Skeletal muscle satellite cell (primary cell): Measurements from ENCODE around the gene RAB20. TPM values are rescaled to one million over a fixed set of nuclear protein-coding genes. Genes with fewer than 3 reads are reported as not detected.
"Not testable (repeated sequence)": the region's sequence is repeated elsewhere in the genome, so short reads cannot be mapped to it uniquely, and the experiment has no call there.

ENCODE experiments used
- H3K27me3 ChIP-seq: 2 replicates; pipeline ENCODE4 v1.7.0; 2013; ENCODE audit warnings: low read length; ENCODE audit not compliant: control insufficient read depth, insufficient read depth
- H3K36me3 ChIP-seq: 2 replicates; pipeline ENCODE4 v1.7.0; 2013; ENCODE audit warnings: mild to moderate bottlenecking, control low read depth, low read length; ENCODE audit not compliant: insufficient read depth
- H3K4me1 ChIP-seq: 2 replicates; pipeline ENCODE4 v1.7.0; 2013; ENCODE audit warnings: low read length; ENCODE audit not compliant: control insufficient read depth, insufficient read depth
- H3K4me2 ChIP-seq: 2 replicates; pipeline ENCODE4 v1.7.0; 2013; ENCODE audit warnings: mild to moderate bottlenecking, low read length
- H3K4me3 ChIP-seq: 2 replicates; pipeline ENCODE4 v1.7.0; 2013; ENCODE audit warnings: low read length
- H3K9ac ChIP-seq: 2 replicates; pipeline ENCODE4 v1.7.0; 2013; ENCODE audit warnings: mild to moderate bottlenecking, low read depth, low read length, moderate library complexity
- H3K9me3 ChIP-seq: replicated peaks from 2 replicates; pipeline ENCODE4 v1.7.0; 2013; ENCODE audit warnings: mild to moderate bottlenecking, control low read depth, low read length
- total RNA-seq: library from RNA; depleted of rRNA; stranded (reverse); fragments of >200 nt; gene quantifications from 2 replicates; pipeline ENCODE4 v1.2.3, GENCODE V29; 2012; rRNA removed

RAB20 gene, protein sequence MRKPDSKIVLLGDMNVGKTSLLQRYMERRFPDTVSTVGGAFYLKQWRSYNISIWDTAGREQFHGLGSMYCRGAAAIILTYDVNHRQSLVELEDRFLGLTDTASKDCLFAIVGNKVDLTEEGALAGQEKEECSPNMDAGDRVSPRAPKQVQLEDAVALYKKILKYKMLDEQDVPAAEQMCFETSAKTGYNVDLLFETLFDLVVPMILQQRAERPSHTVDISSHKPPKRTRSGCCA
- 10.4 and 11.8 TPM in 2 replicates for total RNA-seq

DNA sequence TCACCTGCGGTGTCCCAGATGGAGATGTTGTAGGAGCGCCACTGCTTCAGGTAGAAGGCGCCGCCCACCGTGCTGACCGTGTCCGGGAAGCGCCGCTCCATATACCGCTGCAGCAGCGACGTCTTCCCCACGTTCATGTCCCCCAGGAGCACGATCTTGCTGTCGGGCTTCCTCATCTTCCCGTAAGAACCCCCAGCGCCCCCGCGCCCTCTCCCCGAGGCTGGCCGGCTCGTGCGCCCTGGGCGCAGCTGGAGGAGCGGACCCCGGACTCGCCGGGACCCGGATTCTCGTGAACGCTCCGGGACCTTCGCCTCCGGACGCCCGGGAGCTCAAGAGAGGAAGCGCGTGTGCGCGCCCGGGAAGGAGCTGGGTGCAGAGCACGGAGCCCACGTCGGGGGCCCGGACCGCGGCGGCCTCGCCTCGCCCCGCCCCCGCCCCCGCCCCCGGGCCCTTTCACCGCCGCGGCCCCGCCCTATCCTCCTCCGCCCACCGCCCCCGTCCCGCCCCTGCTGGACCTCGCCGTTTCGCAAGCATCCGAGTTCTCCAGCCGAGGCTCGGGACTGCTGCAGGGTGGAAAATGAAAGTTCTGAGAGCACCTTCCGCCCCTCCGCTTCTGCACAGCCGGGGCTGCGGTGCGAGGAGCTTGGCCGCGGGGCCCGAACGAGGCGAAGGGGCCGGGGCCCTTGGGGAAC, at the start of gene RAB20:
Gene RAB20, minus strand, starts transcription at position 379 of the 692 bp plus-strand sequence. Its CDS starts 203 bp downstream, at position 176.
- H3K9ac ChIP-seq: peak within 1 kb of the TSS; percentile 69
- peaks cover 4% of the 10 kb centered on the region for H3K27me3 ChIP-seq
- peak within 1 kb of the TSS; percentile 93 for H3K4me2 ChIP-seq

DNA sequence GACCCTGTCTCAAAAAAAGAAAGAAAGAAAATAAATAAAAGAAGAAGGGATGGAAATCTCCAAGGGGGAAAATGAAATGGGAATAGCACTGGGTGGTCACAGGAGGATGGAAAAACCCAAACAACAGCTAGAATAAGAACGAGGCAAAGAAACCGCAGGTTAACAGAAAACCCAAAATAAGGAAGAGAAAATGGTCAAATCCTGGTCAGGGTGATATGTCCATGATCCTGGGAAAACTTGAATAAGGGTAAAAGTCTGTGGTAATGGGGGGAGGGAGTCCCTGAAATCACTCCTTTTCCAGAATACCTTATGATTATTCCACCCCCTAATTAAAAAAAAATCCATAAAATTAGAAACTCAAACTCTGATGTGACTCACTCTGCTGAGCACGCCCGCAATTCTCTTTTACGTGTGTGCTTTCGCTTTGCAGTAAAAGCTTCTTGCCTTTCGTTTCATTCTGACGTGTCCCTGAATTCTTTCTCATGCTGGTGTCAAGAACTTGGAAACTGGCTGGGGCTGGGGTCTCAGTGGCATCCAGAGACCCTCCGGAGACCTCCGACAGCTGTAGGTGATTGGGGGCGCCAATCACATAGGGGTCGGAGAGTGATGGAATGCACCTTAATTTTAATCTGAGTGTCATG, 49.6 kb upstream of the RAB20 start:
- Histone ChIP-seq H3K4me2 (no peak overlapping the region), H3K9me3 (no peaks in the 10 kb centered on the region), H3K4me3 (no peak overlapping the region), H3K36me3 (no peaks in the 10 kb centered on the region), H3K9ac (no peak overlapping the region), H3K4me1 (peaks cover 6% of the 10 kb centered on the region), H3K27me3 (no peaks in the 10 kb centered on the region)

More for the DNA sequence above, at the start of gene RAB20:
- Histone ChIP-seq H3K36me3 (no peaks in the 10 kb centered on the region), H3K9me3 (no peaks in the 10 kb centered on the region), H3K4me3 (peak within 1 kb of the TSS; percentile 84), H3K4me1 (peaks cover 28% of the 10 kb centered on the region)

DNA sequence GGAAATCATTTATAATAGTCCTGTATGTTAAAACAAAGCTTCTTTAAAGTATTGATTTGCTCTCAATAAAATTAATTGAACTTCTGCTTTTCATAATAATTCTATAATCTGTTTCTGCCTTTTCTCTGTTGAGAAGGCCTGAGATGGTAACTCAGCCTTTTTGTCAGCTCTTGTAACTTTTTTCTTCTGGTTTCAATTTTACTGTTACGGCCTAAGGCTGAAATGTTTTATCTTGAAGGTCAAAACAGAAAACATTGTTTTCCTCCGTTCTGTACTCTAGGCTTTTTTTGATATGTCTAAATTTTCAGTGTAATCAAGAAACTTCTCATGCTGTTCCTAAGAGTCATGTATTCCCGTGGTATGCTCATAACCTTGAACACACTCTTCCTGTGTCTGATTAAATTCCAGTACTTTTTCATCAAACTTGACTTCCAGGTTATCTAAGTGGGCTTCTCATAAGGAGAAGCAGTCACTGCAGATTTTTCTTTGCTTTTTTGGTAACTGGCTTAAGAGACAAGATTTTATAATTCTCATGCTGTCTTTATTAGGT, 46.2 kb upstream of the RAB20 start:
- Histone ChIP-seq H3K9ac (no peak overlapping the region), H3K4me3 (no peak overlapping the region), H3K9me3 (no peaks in the 10 kb centered on the region), H3K27me3 (no peaks in the 10 kb centered on the region), H3K4me2 (no peak overlapping the region), H3K4me1 (no peaks in the 10 kb centered on the region), H3K36me3 (no peaks in the 10 kb centered on the region)

DNA sequence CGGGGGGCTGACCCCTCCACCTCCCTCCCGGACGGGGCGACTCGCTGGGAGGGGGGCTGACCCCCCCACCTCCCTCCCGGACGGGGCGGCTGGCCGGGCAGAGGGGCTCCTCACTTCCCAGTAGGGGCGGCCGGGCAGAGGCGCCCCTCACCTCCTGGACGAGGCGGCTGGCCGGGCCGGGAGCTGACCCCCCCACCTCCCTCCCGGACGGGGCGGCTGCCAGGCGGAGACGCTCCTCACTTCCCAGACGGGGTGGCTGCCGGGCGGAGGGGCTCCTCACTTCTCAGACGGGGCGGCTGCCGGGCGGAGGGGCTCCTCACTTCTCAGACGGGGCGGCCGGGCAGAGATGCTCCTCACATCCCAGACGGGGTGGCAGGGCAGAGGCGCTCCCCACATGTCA, 44.8 kb upstream of the RAB20 start:
- not testable (repeated sequence) for H3K4me1 ChIP-seq, H3K9ac ChIP-seq, H3K4me2 ChIP-seq, H3K4me3 ChIP-seq, H3K9me3 ChIP-seq, H3K27me3 ChIP-seq, H3K36me3 ChIP-seq

DNA sequence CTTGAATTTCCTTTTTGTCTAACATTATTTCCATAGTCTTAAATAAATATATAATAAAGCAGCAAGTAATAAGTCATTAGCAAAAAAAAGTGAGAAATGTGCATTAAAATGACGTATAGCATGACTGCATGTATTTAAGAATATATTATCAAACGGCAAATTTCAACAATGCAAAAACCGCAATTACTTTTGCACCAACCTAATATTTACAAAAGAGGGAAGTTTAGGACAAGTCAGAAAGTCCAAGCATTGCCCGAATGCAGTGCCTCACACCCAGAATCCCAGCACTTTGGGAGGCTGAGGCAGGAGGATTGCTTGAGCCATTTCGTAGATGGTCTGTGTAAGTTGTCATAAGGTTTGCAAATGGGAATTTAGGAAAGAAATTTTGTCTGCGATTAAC, 43.6 kb upstream of the RAB20 start:
- Histone ChIP-seq H3K4me2 (no peak overlapping the region), H3K27me3 (no peaks in the 10 kb centered on the region), H3K4me1 (no peaks in the 10 kb centered on the region), H3K9me3 (no peaks in the 10 kb centered on the region), H3K4me3 (no peak overlapping the region), H3K9ac (no peak overlapping the region), H3K36me3 (no peaks in the 10 kb centered on the region)

DNA sequence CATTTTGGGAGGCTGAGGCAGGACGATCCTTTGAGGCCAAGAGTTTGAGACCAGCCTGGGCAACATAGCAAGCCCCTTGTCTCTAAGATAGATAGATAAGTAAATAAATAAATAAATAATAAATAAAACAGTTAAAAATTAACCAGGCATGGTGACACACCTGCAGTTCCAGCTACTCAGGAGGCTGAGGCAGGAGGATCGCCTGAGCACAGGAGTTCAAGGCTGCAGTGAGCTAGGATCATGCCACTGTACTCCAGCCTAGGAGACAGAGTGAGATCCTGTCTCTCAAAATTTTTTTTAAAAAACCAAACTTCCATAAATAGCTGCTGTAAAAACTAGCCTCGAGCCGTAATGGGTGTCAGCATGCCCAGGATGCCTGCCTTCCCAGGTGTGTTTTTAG, 39.5 kb upstream of the RAB20 start:
- Histone ChIP-seq H3K9me3 (no peaks in the 10 kb centered on the region), H3K27me3 (no peaks in the 10 kb centered on the region), H3K4me2 (no peak overlapping the region), H3K9ac (no peak overlapping the region), H3K4me1 (no peaks in the 10 kb centered on the region), H3K4me3 (no peak overlapping the region), H3K36me3 (no peaks in the 10 kb centered on the region)

DNA sequence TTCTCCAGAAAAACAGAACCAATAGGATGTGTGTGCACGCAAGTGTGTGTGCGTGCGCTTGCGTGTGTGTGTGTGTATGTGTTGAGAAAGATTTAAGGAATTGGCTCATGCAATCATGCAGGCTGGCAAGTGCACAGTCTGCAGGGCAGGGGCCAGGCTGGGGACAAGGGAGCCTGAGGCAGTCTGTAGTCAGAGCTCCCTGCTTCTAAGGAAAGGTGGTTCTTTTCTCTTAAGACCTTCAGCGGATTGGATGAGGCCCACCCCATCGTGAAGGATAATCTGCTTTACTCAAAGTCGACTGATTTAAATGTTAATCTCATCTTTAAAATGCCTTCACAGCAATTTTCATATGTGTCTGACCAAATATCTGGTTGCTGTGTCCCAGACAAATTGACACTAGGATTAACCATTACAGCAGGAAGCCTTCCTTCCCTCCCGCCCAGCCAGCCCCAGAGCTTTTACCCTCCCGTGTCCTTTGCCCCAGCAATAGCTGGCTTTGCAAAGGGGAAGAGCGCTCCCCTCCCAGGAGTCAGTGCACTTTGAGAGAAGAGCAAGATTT, 38.8 kb upstream of the RAB20 start:
- Histone ChIP-seq H3K36me3 (no peaks in the 10 kb centered on the region), H3K4me3 (no peak overlapping the region), H3K9ac (no peak overlapping the region), H3K4me2 (no peak overlapping the region), H3K27me3 (no peaks in the 10 kb centered on the region), H3K4me1 (no peaks in the 10 kb centered on the region), H3K9me3 (no peaks in the 10 kb centered on the region)

DNA sequence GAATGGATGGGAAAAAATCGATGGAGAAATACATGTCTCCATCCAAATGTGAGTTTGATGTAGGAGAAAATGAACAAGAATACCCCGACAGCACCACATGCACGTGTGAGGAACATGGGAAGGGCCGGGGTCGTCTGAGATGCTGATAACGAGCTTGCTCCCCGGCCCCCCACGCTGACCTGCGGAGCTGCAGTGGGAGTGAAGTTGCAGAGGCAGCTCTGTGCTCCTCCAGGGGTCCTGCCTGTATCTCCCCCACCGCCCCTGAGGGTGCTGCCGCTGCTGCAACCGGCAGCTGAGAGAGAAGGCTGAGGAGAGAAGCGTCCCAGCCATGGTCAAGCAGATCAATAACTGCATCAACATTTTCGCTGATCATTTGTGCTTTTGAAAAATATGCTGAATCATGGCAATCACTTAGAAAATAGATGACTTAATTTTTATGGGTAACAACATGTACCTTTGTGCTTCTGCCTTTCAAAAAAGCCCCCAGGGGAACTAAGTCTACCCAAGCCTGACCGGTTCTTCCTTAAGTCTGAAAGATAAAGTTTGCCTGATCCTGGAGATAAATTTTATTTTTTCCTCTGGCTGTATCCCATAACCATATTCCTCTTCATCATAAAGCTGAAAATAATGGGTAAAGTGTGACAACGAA, 35.6 kb upstream of the RAB20 start:
- no peak overlapping the region for H3K9ac ChIP-seq
- H3K9me3 ChIP-seq: no peaks in the 10 kb centered on the region
- no peak overlapping the region for H3K4me3 ChIP-seq

DNA sequence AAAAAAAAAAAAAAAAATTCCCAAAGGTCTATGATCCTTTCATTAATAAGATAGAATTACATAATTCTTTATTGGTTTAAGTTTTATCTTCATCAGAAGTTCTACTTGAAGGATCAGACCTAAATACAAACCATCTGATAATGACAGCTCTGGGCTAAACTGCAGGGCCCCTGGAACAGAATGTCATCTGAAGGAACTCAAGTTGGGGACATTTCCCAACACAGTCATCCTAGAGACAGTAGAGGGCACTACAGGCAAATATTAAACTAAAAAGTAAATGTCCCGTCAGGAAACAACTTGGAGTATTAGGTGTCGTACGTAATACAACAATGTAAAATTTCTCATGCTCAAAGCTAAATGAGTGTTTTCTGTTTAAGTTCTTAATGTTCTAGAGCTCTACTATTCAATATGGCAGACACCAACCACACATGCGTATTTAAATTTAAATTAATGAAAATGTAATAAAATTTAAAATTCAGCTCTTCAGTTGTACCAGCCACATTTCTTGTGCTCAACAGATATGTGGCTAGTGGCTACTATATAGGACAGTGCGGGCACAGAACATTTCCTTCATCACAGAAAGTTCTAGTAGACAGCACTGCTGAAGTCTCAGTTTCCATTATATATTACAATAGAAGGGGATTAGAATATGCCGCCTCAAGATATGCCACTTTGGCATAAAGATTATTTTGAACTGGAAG, 32.1 kb upstream of the RAB20 start:
- peaks cover 9% of the 10 kb centered on the region for H3K27me3 ChIP-seq
- no peaks in the 10 kb centered on the region for H3K36me3 ChIP-seq
- H3K9me3 ChIP-seq: no peaks in the 10 kb centered on the region
- no peak overlapping the region for H3K4me3 ChIP-seq
- no peak overlapping the region for H3K9ac ChIP-seq
- no peak overlapping the region for H3K4me2 ChIP-seq
- H3K4me1 ChIP-seq: no peaks in the 10 kb centered on the region

More for the DNA sequence above, 35.6 kb upstream of the RAB20 start:
- H3K4me1 ChIP-seq: no peaks in the 10 kb centered on the region
- H3K27me3 ChIP-seq: no peaks in the 10 kb centered on the region
- H3K4me2 ChIP-seq: no peak overlapping the region
- H3K36me3 ChIP-seq: no peaks in the 10 kb centered on the region

DNA sequence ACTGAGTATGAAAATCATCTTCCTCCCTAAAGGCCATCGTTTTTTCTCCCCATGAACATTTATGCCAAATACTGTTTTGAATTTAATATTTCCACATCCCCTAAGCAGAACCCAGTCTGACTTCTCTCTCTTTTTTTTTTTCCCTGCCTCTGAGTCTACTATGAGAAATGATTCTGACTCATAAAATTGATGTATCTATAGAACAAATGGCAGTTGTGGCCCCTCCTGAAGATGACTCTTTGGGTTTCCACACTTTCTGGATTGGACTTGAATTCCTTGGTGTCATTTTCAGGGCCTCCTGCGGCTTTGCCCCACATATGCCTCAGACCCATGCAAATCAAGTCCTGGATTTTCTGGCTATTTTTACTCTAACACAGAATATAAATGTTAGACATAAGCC, 31.1 kb upstream of the RAB20 start:
- Histone ChIP-seq H3K9me3 (no peaks in the 10 kb centered on the region), H3K4me2 (no peak overlapping the region), H3K4me3 (no peak overlapping the region), H3K4me1 (no peaks in the 10 kb centered on the region), H3K9ac (no peak overlapping the region), H3K27me3 (peaks cover 15% of the 10 kb centered on the region), H3K36me3 (no peaks in the 10 kb centered on the region)
